ENCODE results near the gene WSB1.
"Not testable (repeated sequence)": the region's sequence is repeated elsewhere in the genome, so short reads cannot be mapped to it uniquely, and the experiment has no call there.

The WSB1 gene

GRCh38 chr17:27293898-27294688 is at the start of gene WSB1:
Gene WSB1 (plus strand): TSS chr17:27294114. CDS start chr17:27294396, 282 bp downstream.
- DNase-seq = peak; percentile 91

GRCh38 chr17:27244491-27245223 is 49.3 kb upstream of the WSB1 start:
- no peak for DNase-seq

- DNase-seq = peak; percentile 40
Measured at GRCh38 chr17:27245230-27245696, 48.7 kb upstream of the WSB1 start.

GRCh38 chr17:27246537-27246936 is 47.4 kb upstream of the WSB1 start:
- no peak for DNase-seq

GRCh38 chr17:27247071-27247957 is 46.6 kb upstream of the WSB1 start:
- DNase-seq = peak; percentile 44

GRCh38 chr17:27247958-27248342 is 46.0 kb upstream of the WSB1 start:
- no peak for DNase-seq

- DNase-seq = not testable (repeated sequence)
Measured at GRCh38 chr17:27250791-27251190, 43.1 kb upstream of the WSB1 start.

GRCh38 chr17:27254802-27255201 is 39.1 kb upstream of the WSB1 start:
- not testable (repeated sequence) for DNase-seq

- no peak for DNase-seq
Measured at GRCh38 chr17:27256225-27257030, 37.5 kb upstream of the WSB1 start.

GRCh38 chr17:27257031-27257357 is 36.9 kb upstream of the WSB1 start:
- no peak for DNase-seq

- DNase-seq = no peak
Measured at GRCh38 chr17:27259356-27259755, 34.6 kb upstream of the WSB1 start.

GRCh38 chr17:27263386-27263785 is 30.5 kb upstream of the WSB1 start:
- no peak for DNase-seq

- no peak for DNase-seq
Measured at GRCh38 chr17:27264068-27264812, 29.7 kb upstream of the WSB1 start.

- DNase-seq = no peak
Measured at GRCh38 chr17:27265333-27265732, 28.6 kb upstream of the WSB1 start.

- no peak for DNase-seq
Measured at GRCh38 chr17:27266228-27266627, 27.7 kb upstream of the WSB1 start.

GRCh38 chr17:27268394-27269085 is 25.4 kb upstream of the WSB1 start:
- DNase-seq = no peak

GRCh38 chr17:27269201-27269600 is 24.7 kb upstream of the WSB1 start:
- DNase-seq = no peak

GRCh38 chr17:27269974-27270373 is 23.9 kb upstream of the WSB1 start:
- DNase-seq = no peak

- DNase-seq = no peak
Measured at GRCh38 chr17:27276653-27277156, 17.2 kb upstream of the WSB1 start.

GRCh38 chr17:27279132-27279531 is 14.8 kb upstream of the WSB1 start:
- DNase-seq = not testable (repeated sequence)

GRCh38 chr17:27280527-27280926 is 13.4 kb upstream of the WSB1 start:
- DNase-seq = no peak
